ENCODE data around the gene CDK6. TPM values are rescaled to one million over a fixed set of nuclear protein-coding genes. Genes with fewer than 3 reads are reported as not detected.

CDK6 gene
- total and polyA plus RNA-seq, 10 of the 15 experiments (the other 5 are each of a cell fraction or from before 2014, with no cell fraction given), result 8.0 to 118 (median 45.8) TPM

DNA sequence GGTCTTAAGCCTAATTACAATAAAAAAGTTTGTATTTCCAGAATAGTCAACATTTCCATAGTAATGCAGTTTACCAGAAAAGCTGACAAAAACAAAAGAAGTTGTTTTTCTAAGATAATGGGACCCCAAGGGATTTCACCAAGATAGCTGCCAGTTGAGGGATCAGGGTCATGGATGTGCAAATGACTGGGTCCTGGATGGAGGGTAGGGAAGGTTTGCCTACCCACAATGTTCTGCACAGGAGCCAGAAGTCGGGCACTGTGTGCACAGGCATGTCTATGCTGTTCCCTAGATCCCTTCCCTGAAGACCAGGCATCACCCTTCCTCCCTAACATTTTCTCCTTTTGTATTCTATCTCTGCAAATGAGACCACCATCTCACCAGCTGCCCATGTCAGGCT is 152.1 kb downstream of the CDK6 start:
- H3K4me1 ChIP-seq (ENCODE audit: control insufficient read depth, insufficient read depth, low read length), result no peaks in the 10 kb centered on the region
- in situ Hi-C loops (cut with MboI), result no loop called here
- no peaks in the 10 kb centered on the region for H3K9me3 ChIP-seq (replicated peaks; ENCODE audit: control insufficient read depth, insufficient read depth, low read length)
- H3K79me2 ChIP-seq (ENCODE audit: control insufficient read depth, insufficient read depth, low read length), result no peaks in the 10 kb centered on the region; the same call in 1 of the 2 replicates
- 0 out of 4 replicates have a peak, but pooled peaks cover 0 to 2% of the 10 kb centered on the region in 2 experiments for H3K36me3 ChIP-seq (ENCODE audit: control insufficient read depth in 2 of 2, insufficient read depth in 2 of 2, low read length in 1 of 2)
- H3K4me3 ChIP-seq, result no peak overlapping the region
- no TSS peak for BruUV-seq (replicated peaks)
- ChIA-PET POLR2A (interaction anchor here (1.0 kb wide), 1 partner anchor 10 kb away, joined by 4 read pairs; no protein-coding TSS in a partner anchor), SMC1A (ENCODE audit: uncharacterized antibody, unreplicated experiment) (interaction anchor here (0.6 to 1.5 kb wide), 2 partner anchors 22 to 149 kb away, joined by 3 read pairs; no protein-coding TSS in a partner anchor), CTCF (interaction anchor here (0.9 kb wide), 1 partner anchor 69 kb away, joined by 3 read pairs; no protein-coding TSS in a partner anchor), RAD21 (ENCODE audit: unreplicated experiment) (no interaction called here)
- no peak overlapping the region for H3K4me2 ChIP-seq (ENCODE audit: control insufficient read depth, insufficient read depth)
- TF ChIP-seq RBBP5 (conservative IDR thresholded peaks at IDR 0.05), result no peak
- TF ChIP-seq NFXL1 (IDR thresholded peaks at IDR 0.05; ENCODE audit: borderline replicate concordance), result no peak
- TF ChIP-seq BACH1 (IDR thresholded peaks at IDR 0.05; ENCODE audit: borderline replicate concordance), result no peak
- no peak for TF ChIP-seq HCFC1 (IDR thresholded peaks at IDR 0.05; ENCODE audit: low read length)
- TF ChIP-seq STAT1 (conservative IDR thresholded peaks at IDR 0.05), result no peak
- TF ChIP-seq YY1 (IDR thresholded peaks at IDR 0.05; ENCODE audit: low read depth, low read length), result no peak
- no peak for TF ChIP-seq ASH2L (IDR thresholded peaks at IDR 0.05; ENCODE audit: borderline replicate concordance, low read depth)
- no peak for TF ChIP-seq MXI1 (IDR thresholded peaks at IDR 0.05; ENCODE audit: low read depth, low read length)
- no peak for TF ChIP-seq ATF7 (IDR thresholded peaks at IDR 0.05; ENCODE audit: low read depth)
- TF ChIP-seq BHLHE40 (IDR thresholded peaks at IDR 0.05; ENCODE audit: borderline replicate concordance in 1 of 2, low read depth in 2 of 2, low read length in 1 of 2), result no peak
- no peak for FAIRE-seq
- no peak overlapping the region for H2AFZ ChIP-seq (ENCODE audit: control insufficient read depth, low read depth, low read length)
- 100% methylated on average over 1 of the region's 1 CpG for WGBS (ENCODE audit: insufficient coverage, insufficient replicate concordance, low lambda C conversion rate, missing lambda C conversion rate)
- intact Hi-C loops (cut with micrococcal nuclease; ENCODE audit: unreplicated experiment), result no loop called here
- no peaks in the 10 kb centered on the region for H3K27me3 ChIP-seq (replicated peaks in 1 of 2; ENCODE audit: control insufficient read depth in 2 of 2, insufficient read depth in 2 of 2, low read length in 1 of 2)
- H3K27ac ChIP-seq (ENCODE audit: control insufficient read depth, insufficient read depth), result no peak overlapping the region
- no peak for ATAC-seq
- H4K20me1 ChIP-seq (ENCODE audit: control insufficient read depth, insufficient read depth), result no peaks in the 10 kb centered on the region
- H3K9ac ChIP-seq (ENCODE audit: control insufficient read depth, insufficient read depth, low read length), result no peak overlapping the region
- no peak for DNase-seq (ENCODE audit: low read depth, low spot score)

Measured in GM12878 (cell line).